M059J (cell line): ENCODE results near the gene PRRT1. TPM values are rescaled to one million over a fixed set of nuclear protein-coding genes. Genes with fewer than 3 reads are reported as not detected.

Source experiments
- DNase-seq: peaks from one replicate; pipeline ENCODE4 v3.0.0-alpha.2; 2012; ENCODE audit warnings: low read depth
- total RNA-seq: library from RNA; depleted of rRNA; stranded (reverse); fragments of >200 nt; shearing (Covaris generic); gene quantifications from 2 replicates; pipeline ENCODE4 v1.2.3, GENCODE V29; 2014

The PRRT1 gene
- total RNA-seq, 1 experiment from 2014 or later: 0.12 TPM

DNA sequence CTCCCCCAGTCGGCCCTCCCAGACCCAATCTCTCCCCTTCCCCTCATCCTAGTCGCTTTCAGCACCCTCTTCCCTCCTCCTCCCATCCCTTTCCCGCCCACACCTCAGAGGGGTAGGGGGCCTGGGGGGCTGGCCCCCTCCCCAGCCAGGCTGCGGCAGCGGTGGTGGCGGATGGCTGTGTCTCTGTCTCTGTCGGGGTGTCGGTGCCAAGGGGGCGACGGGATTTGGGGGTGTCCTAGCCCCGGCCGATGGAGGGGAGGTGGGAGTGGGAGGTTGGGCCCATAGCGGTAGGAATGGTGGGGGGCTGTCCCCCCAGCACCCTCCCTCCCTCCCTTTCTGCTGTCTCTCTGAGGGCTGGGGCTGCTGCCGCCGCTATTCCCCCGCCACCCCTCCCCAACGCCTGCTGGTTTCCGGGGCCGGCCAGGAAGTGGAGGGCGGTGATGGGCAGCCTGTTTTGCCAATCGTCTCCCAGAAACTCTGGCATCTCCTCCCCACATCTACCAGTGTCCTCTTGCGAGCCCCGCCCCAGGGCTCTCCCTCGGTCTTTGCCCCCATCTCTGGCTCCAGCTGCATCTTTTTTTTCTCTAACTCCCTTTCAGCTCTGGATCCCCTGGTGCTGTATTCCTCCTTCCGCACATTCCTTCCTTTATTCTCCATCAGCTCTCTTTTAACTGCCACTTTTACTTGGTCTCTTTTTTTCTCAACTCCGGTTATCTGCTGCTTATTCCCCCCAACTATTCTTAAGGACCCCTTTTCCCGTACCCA lies 24.2 kb upstream of the PRRT1 start, which contains the start of gene AGPAT1:
TSS of gene AGPAT1 (minus strand) at position 374 of the 765 bp plus-strand sequence. CDS start 4,588 bp downstream, outside the sequence.
- DNase-seq: peak; percentile 97

GRCh38 chr6:32175322-32175710 lies 23.6 kb upstream of the PRRT1 start:
- no peak for DNase-seq

DNA sequence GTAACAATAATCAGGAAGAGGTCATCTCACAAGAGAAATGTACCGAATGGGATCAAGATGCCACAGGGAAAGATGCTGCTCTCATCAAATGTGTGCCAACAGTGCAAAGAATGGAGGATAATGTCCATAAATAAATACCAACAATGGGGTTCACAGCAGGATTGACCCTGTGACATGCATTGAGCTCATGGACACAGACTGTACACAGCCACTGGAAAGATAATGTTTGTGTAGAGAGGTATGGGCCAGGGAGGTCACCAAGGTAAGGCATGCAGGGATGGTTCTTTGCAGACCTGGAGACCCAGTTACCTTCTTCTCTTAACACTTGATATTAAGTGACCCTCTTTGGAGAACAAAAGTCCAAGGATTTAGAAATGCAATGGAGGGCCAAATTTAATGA lies 22.7 kb upstream of the PRRT1 start:
- DNase-seq: no peak

- DNase-seq: no peak
Observed at GRCh38 chr6:32173051-32173727, 21.4 kb upstream of the PRRT1 start.

- no peak for DNase-seq
Observed at GRCh38 chr6:32171234-32171633, 19.5 kb upstream of the PRRT1 start.

DNA sequence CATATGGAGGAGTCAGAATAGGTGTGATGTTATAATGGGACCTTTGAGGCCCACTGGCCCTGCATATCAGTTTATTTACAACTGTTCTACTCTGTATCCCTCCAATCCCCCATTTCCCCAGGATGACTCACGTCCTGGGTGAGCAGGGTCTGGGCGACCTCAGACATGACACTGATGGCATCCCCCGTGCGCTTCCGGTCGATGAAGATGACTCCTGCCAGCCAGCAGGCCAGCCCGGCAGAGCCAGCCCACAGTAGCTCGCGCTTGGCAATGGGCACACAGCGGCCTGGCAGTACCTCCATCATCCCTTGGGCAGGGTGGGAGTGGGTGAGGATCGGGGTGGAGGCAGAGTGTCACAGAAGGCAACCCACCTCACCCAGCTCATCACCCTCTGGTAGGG lies 18.6 kb upstream of the PRRT1 start:
- no peak for DNase-seq

DNA sequence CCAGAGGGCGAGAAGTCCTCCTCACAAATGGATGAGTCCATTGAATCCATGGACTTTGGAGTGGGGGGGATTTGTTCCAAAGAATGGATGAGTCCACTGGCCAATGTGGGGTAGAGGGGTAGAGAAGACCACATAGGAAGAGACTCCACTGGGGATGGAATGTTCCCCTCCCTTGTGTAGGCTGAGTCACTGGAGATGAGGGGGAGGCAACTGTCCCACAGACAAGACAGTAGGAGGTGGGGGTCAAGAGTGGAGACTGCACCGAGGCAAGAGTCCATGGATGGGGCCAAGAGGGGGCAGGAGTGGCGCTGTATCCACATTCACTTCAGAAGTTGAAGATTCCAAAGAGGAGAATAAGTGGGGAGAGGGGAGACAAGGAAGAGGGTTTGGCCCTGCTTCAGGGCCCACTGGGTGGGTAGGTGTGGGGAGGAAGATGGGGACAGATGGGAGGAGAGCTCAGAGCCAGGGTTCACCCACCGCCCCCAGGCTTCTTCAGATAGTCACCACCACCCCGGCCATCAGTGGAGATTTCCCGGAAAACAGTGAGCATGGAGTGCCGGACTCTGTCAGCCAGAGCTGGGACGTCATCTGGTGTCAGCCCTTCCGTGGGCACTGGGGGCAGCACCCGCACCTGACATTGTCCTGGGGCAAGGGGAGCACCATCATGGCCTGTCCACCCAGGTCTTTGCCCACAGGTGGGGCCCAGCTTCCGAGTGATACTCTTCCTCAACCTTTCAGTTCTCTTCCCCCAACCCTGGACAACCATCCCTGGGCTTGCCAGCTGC lies 17.3 kb upstream of the PRRT1 start:
- DNase-seq: no peak

GRCh38 chr6:32168350-32168749 lies 16.6 kb upstream of the PRRT1 start:
- DNase-seq: no peak

DNA sequence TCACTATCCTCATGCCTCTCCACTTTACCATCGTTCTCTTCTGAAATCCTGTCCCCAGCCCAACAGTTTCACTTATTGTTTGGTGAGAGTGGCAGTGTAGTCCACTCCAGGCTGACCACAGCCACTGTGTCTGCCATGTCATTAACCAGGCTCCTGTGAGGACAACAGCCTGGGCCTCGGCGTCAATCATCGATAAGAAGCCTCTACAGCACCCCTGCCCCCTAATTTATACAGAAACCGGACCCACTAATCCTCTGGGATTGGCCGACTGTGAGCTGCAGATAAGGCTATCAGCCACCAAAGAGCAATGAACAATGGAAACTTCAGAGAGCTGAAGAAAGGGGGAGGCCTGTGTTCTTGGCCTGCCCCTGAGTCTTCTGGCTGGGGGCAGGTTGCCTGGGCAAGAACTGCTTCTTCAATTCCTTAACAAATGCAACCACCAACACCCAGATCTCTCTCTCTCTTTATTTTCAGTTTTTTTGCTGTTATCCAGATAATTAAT lies 16.1 kb upstream of the PRRT1 start:
- no peak for DNase-seq

DNA sequence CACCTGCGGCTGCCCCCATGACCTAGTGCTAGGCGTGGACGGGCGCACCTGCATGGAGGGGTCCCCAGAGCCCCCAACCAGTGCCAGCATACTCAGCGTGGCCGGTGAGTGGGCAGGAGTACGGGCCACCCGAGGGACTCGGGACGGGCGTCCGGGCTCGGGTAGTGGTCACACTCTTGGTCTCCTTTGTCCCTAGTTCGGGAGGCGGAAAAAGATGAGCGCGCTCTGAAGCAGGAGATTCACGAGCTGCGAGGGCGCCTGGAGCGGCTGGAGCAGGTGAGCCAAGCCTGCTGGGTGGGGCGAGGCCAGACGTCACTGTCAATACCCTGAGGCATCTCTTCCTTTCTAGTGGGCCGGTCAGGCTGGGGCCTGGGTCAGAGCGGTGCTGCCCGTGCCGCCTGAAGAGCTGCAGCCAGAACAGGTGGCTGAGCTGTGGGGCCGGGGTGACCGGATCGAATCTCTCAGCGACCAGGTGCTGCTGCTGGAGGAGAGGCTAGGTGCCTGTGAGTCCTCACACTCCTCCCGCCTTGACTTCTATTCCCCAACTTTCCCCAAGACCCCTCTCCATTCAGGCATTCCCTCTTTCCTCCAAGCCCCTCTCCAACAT lies 15.5 kb upstream of the PRRT1 start:
- DNase-seq: no peak

DNA sequence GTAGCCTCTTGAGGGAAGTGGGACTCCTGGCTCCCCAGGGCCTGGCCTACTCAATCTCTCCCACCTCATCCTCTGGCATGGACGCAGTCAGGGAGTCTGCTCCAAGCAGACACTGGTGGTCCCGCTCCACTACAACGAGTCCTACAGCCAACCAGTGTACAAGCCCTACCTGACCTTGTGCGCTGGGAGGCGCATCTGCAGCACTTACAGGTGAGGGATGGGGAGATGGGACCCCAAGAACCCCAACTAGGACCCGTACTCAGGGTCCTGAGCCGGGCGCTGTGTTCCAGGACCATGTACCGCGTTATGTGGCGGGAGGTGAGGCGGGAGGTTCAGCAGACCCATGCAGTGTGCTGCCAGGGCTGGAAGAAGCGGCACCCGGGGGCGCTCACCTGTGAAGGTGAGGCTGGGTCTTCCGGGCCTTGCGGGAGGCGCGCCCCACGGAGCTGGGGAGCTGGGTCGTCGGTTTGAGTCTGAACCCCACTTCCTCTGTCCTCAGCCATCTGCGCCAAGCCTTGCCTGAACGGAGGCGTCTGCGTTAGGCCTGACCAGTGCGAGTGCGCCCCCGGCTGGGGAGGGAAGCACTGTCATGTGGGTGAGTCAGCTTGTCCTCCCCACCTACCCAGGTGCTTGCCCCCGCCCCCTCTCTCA lies 14.8 kb upstream of the PRRT1 start:
- no peak for DNase-seq

DNA sequence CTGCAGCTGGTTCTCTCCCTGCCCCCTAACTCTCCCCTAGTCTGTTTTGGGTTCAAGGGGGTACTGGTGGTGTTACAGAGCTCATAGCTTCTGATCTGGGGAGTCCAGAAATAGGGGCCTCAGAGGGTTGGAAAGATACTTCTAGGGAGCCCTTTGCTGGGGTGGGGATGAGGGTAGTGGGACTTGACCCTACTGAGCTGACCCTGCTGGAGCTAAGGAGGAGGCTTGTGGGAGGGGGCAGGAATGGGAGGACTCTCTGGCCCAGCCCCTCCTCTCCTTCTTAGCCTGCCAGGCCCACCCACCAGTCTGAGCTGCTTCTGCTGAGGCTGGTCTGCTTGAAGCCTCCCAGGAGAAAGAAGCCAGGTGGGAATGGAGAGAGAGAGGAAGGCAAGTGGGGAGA lies 12.6 kb upstream of the PRRT1 start, which contains the start of gene EGFL8:
TSS of gene EGFL8 (plus strand) at position 301 of the 400 bp plus-strand sequence. CDS start 1,571 bp downstream, outside the sequence.
- no peak for DNase-seq

- no peak for DNase-seq
Observed at GRCh38 chr6:32163559-32164258, 12.0 kb upstream of the PRRT1 start.

GRCh38 chr6:32158052-32158451 lies 6.3 kb upstream of the PRRT1 start:
- no peak for DNase-seq

DNA sequence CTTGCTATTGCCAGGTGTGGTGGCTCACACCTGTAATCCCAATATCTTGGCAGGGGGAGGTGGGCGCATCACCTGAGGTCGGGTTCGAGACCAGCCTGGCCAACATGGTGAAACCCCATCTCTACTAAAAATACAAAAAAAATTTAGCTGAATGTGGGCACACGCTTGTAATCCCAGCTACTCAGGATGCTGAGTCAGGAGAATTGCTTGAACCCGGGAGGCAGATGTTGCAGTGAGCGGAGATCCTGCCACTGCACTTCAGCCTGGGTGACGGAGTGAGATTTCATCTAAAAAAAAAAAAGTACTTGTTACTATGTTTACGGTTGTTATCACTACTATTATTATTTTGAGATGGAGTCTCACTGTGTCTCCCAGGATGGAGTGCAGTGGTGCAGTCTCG lies 5.2 kb upstream of the PRRT1 start:
- no peak for DNase-seq

DNA sequence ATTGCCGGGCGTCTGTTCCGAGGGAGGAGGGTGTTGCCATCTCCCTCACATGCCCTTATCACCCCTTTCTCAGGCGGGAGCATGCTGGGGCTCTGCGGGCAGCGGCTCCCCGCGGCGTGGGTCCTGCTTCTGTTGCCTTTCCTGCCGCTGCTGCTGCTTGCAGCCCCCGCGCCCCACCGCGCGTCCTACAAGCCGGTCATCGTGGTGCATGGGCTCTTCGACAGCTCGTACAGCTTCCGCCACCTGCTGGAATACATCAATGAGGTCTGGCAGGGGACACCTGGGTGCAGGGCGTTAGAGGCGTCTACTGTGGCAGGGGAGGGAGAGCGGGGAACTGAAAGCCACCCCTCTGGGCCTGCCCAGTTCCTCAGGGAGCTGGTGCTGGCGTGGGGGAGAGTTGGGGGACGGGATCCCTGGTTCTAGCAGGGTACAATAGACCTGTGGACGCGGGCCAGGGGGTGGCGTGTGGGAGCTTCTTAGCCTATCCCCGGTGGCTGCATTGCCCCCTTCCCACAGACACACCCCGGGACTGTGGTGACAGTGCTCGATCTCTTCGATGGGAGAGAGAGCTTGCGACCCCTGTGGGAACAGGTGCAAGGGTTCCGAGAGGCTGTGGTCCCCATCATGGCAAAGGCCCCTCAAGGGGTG lies 2.9 kb upstream of the PRRT1 start:
- peak; percentile 78 for DNase-seq

GRCh38 chr6:32153564-32154513 lies 2.1 kb upstream of the PRRT1 start, which contains the start of gene PPT2:
Gene PPT2 (plus strand): TSS chr6:32154141. CDS start chr6:32154595, 454 bp downstream.
- DNase-seq: peak; percentile 87

DNA sequence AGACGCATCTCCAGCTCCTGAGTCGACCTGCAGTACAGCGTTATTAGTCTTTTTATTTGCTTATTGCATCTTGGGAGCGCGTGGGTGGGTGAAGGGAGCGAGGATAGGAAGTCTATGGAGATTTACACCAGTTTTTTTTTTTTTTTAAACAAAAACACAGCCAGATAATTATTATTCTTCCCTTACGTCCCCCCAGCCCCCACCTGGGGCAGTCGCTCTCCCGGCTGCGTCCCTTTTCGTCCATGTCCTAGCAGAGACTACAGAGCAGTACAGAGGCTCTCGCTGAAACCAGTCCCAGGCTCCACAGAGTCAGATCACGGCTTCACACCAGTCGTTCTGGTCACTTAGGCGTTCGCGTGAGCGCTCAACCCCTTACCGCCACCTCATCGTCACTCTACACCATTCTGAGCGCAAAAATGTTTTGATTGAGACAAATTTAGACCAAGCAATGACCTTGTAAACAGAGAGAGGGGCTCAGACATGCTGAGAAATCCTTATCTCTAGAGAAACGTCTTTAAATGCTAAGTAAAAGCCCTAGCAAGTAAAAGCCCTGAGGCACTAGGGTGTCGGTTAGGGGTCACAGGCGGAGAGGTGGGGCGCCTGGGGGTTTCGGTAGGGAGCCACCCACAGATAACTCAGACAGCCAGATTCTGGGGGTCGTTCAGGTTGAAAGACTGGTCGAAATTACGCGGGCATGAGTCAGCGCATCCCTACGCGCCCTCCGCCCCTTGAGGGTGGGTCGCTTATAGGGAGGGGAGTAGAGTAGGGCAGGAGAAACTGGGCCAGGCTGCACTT lies 1.2 kb upstream of the PRRT1 start:
- no peak for DNase-seq
